ENCODE data around the gene CNDP1.

CNDP1 gene

DNA sequence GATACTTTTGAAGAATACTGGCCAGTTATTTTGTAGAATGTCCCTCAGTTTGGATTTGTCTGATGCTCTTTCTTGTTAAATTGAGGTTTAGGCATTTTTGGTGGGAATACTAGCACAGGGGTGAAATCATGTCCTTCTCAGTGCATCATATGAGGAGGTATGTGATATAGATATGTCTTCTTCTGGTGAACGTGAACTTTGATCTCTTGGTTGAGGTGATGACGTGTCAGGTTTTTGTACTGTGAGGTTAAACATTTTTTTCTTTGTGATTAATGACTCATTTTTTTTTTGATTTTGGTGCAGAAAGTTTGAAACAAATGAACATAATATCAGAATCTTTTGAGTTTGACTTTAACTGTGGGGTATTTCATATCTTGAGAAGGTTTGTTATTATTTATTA is 74.4 kb downstream of the CNDP1 start:
- no peak for TF ChIP-seq CTCF (conservative IDR thresholded peaks at IDR 0.05)
- TF ChIP-seq ZFX (IDR thresholded peaks at IDR 0.05): no peak
- H3K27ac ChIP-seq: no peak overlapping the region

- no peak for TF ChIP-seq CTCF (conservative IDR thresholded peaks at IDR 0.05)
- TF ChIP-seq ZFX (IDR thresholded peaks at IDR 0.05): no peak
- H3K27ac ChIP-seq: no peak overlapping the region
These were observed 75.2 kb downstream of the CNDP1 start for GRCh38 chr18:74609535-74609934.

- no peak overlapping the region for H3K27ac ChIP-seq
- TF ChIP-seq ZFX (IDR thresholded peaks at IDR 0.05): no peak
- no peak for TF ChIP-seq CTCF (conservative IDR thresholded peaks at IDR 0.05)
These were observed 75.8 kb downstream of the CNDP1 start for GRCh38 chr18:74610051-74610615.

DNA sequence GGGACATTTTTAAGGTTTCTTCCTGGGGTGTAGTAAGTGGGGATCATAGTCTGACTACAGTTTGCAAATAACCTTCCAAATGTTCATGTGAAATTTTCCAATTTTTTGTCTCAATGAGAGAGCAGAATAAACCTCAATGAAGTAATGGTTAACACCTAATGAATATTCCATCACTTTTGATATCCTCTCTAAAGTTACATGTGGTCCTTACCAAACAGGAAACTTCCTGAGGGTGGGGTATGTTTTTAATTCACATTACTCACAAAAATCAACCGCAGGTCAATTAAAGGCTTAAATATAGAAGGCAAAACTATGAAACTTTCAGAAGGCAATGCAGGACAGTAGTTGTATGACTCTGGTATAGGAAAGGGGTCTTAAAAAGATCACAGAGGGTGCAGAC is 76.6 kb downstream of the CNDP1 start:
- TF ChIP-seq CTCF (conservative IDR thresholded peaks at IDR 0.05) (no peak), ZFX (IDR thresholded peaks at IDR 0.05) (no peak)
- no peak overlapping the region for H3K27ac ChIP-seq

DNA sequence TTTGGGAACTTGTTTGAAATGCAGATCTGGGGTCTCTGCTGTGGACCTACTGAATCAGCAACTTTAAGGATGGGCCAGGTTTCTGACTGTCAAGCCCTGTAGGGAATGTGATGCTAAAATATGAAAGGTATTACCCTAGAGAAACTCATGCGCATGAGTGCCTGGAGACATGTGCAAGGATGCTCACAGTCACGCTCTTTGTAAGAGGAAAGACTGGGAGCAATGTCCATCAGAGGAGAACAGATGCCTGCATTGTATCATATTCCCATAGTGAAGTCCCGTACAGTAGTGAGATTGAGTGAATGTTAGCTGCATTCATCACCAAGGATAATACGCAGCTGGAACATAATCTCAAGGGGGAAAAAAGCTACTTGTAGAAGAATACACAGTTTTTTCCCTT is 77.5 kb downstream of the CNDP1 start:
- no peak overlapping the region for H3K27ac ChIP-seq
- TF ChIP-seq ZFX (IDR thresholded peaks at IDR 0.05): no peak
- no peak for TF ChIP-seq CTCF (conservative IDR thresholded peaks at IDR 0.05)

DNA sequence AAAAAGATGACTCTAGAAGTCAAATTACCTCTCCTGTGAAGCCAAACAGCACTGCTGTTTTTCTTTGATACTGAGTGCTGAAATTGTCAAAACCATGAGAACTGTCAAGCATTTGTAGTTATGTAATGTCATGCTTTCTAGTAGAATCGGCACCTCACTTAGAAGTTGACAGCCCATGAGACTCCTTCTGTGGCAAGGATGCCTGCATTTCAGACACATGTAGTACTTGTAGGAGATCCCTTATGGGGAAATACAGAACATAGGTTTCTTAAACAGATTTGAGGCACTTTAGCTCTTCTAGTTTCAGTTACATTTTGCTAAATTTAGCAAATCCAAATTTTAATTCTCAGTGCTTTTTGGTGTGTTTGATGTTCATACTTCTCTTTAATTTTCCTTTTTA is 79.1 kb downstream of the CNDP1 start:
- TF ChIP-seq CTCF (conservative IDR thresholded peaks at IDR 0.05): no peak
- TF ChIP-seq ZFX (IDR thresholded peaks at IDR 0.05): no peak
- no peak overlapping the region for H3K27ac ChIP-seq

- no peak overlapping the region for H3K27ac ChIP-seq
- TF ChIP-seq ZFX (IDR thresholded peaks at IDR 0.05) (no peak), CTCF (conservative IDR thresholded peaks at IDR 0.05) (no peak)
These were observed 82.2 kb downstream of the CNDP1 start for GRCh38 chr18:74616494-74616893.
